ENCODE results near the gene ATP9B.

ATP9B gene

GRCh38 chr18:79068341-79068936, 755 bp upstream of the ATP9B start:
- TF ChIP-seq ZNF658 (tag by site-specific recombination; IDR thresholded peaks at IDR 0.05) = no peak
- TF ChIP-seq ZNF354C (tag by site-specific recombination; IDR thresholded peaks at IDR 0.05; ENCODE audit: borderline replicate concordance, low read depth) = no peak
- peak; percentile 83; the same call in 1 of the 2 replicates for TF ChIP-seq ZNF202 (tag by site-specific recombination; IDR thresholded peaks at IDR 0.05; ENCODE audit: borderline replicate concordance)
- 0 out of 2 replicates have a peak, but pooled peaks have one; percentile 52 for TF ChIP-seq ZNF626 (tag by site-specific recombination; IDR thresholded peaks at IDR 0.05)
- ChIA-PET CTCF (no interaction called here), POLR2A (interaction anchor here (1.0 kb wide), 1 partner anchor 40 kb away, joined by 4 read pairs; no protein-coding TSS in a partner anchor)
- H3K9me3 ChIP-seq (ENCODE audit: control insufficient read depth, insufficient read depth, low read depth, low read length) = no peaks in the 10 kb centered on the region
- no peaks in the 10 kb centered on the region for H3K36me3 ChIP-seq (ENCODE audit: control insufficient read depth in 2 of 2, insufficient read depth in 1 of 2, low read length in 2 of 2)
- no peaks in the 10 kb centered on the region; the same call in 1 of the 2 replicates for H3K4me1 ChIP-seq (ENCODE audit: control insufficient read depth, insufficient read depth, low read length)
- H3K27ac ChIP-seq (ENCODE audit: extremely low read depth, low read depth, low read length) = peak overlapping the region; percentile 61; the same call in 1 of the 2 replicates
- H3K4me3 ChIP-seq (ENCODE audit: low read depth, low read length) = peak overlapping the region; percentile 70

- CTCF ChIA-PET = interaction anchor here (0.5 to 1.0 kb wide), 2 partner anchors 10 to 296 kb away, joined by 3 to 4 read pairs; no protein-coding TSS in a partner anchor
These were observed 540 bp downstream of the ATP9B start for GRCh38 chr18:79069717-79070151.

GRCh38 chr18:79070486-79070885, 1.3 kb downstream of the ATP9B start:
- TF ChIP-seq ZNF596 (tag by site-specific recombination; IDR thresholded peaks at IDR 0.05) = no peak
- no peak for TF ChIP-seq KLF16 (tag by site-specific recombination; IDR thresholded peaks at IDR 0.05)
- no peak for TF ChIP-seq ZNF626 (tag by site-specific recombination; IDR thresholded peaks at IDR 0.05)
- TF ChIP-seq ZBTB21 (tag by site-specific recombination; IDR thresholded peaks at IDR 0.05) = no peak
- TF ChIP-seq KLF10 (tag by site-specific recombination; IDR thresholded peaks at IDR 0.05) = no peak
- TF ChIP-seq EGR2 (tag by site-specific recombination; IDR thresholded peaks at IDR 0.05; ENCODE audit: low read depth) = no peak
- no peak for TF ChIP-seq ZNF837 (tag by site-specific recombination; IDR thresholded peaks at IDR 0.05)
- peak overlapping the region; percentile 70 for H3K4me3 ChIP-seq (ENCODE audit: low read depth, low read length)
- POLR2A ChIA-PET = no interaction called here
- no peak overlapping the region for H3K27ac ChIP-seq (ENCODE audit: extremely low read depth, low read depth, low read length)
- no peaks in the 10 kb centered on the region for H3K36me3 ChIP-seq (ENCODE audit: control insufficient read depth in 2 of 2, insufficient read depth in 1 of 2, low read length in 2 of 2)
- no peaks in the 10 kb centered on the region for H3K9me3 ChIP-seq (ENCODE audit: control insufficient read depth, insufficient read depth, low read depth, low read length)
- H3K4me1 ChIP-seq (ENCODE audit: control insufficient read depth, insufficient read depth, low read length) = no peaks in the 10 kb centered on the region; the same call in 1 of the 2 replicates
- CTCF ChIA-PET = interaction anchor here (1.0 kb wide), 1 partner anchor 9 kb away, joined by 3 read pairs; no protein-coding TSS in a partner anchor

More at GRCh38 chr18:79069717-79070151, 540 bp downstream of the ATP9B start:
- POLR2A ChIA-PET = no interaction called here
- Histone ChIP-seq H3K27ac (ENCODE audit: extremely low read depth, low read depth, low read length) (peak overlapping the region; percentile 91), H3K36me3 (ENCODE audit: control insufficient read depth in 2 of 2, insufficient read depth in 1 of 2, low read length in 2 of 2) (no peaks in the 10 kb centered on the region), H3K4me1 (ENCODE audit: control insufficient read depth, insufficient read depth, low read length) (no peaks in the 10 kb centered on the region; the same call in 1 of the 2 replicates), H3K4me3 (ENCODE audit: low read depth, low read length) (peak overlapping the region; percentile 70), H3K9me3 (ENCODE audit: control insufficient read depth, insufficient read depth, low read depth, low read length) (no peaks in the 10 kb centered on the region)
- TF ChIP-seq, protein P1, sequence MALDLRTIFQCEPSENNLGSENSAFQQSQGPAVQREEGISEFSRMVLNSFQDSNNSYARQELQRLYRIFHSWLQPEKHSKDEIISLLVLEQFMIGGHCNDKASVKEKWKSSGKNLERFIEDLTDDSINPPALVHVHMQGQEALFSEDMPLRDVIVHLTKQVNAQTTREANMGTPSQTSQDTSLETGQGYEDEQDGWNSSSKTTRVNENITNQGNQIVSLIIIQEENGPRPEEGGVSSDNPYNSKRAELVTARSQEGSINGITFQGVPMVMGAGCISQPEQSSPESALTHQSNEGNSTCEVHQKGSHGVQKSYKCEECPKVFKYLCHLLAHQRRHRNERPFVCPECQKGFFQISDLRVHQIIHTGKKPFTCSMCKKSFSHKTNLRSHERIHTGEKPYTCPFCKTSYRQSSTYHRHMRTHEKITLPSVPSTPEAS (tag by site-specific recombination; IDR thresholded peaks at IDR 0.05) = no peak
- TF ChIP-seq KLF9 (tag by site-specific recombination; IDR thresholded peaks at IDR 0.05; ENCODE audit: low read depth) = no peak
- TF ChIP-seq, protein P2, sequence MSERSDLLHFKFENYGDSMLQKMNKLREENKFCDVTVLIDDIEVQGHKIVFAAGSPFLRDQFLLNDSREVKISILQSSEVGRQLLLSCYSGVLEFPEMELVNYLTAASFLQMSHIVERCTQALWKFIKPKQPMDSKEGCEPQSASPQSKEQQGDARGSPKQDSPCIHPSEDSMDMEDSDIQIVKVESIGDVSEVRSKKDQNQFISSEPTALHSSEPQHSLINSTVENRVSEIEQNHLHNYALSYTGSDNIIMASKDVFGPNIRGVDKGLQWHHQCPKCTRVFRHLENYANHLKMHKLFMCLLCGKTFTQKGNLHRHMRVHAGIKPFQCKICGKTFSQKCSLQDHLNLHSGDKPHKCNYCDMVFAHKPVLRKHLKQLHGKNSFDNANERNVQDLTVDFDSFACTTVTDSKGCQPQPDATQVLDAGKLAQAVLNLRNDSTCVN (tag by site-specific recombination; optimal IDR thresholded peaks at IDR 0.05) = no peak
- TF ChIP-seq ZNF140 (tag by site-specific recombination; IDR thresholded peaks at IDR 0.05) = 0 out of 2 replicates have a peak, but pooled peaks have one; percentile 3
- no peak for TF ChIP-seq ZNF768 (tag by site-specific recombination; IDR thresholded peaks at IDR 0.05)
- TF ChIP-seq MEIS1 (CRISPR knock-in tag; IDR thresholded peaks at IDR 0.05; ENCODE audit: borderline replicate concordance) = no peak
- TF ChIP-seq SALL2 (tag by site-specific recombination; IDR thresholded peaks at IDR 0.05; ENCODE audit: borderline replicate concordance) = no peak
- TF ChIP-seq ZFP69B (tag by site-specific recombination; IDR thresholded peaks at IDR 0.05) = no peak
- 0 out of 2 replicates have a peak, but pooled peaks have one; percentile 13 for TF ChIP-seq PRDM1 (tag by site-specific recombination; IDR thresholded peaks at IDR 0.05)

Data from HEK293 (cell line).